Mucosa of descending colon (tissue), 3 donors: ENCODE measurements around the gene NUP35. TPM values are rescaled to one million over a fixed set of nuclear protein-coding genes. Genes with fewer than 3 reads are reported as not detected.
"Not testable (repeated sequence)": the region's sequence is repeated elsewhere in the genome, so short reads cannot be mapped to it uniquely, and the experiment has no call there.

Experiments
- ATAC-seq: fragments of 200-7000 bp; cut with Tn5 transposase; one replicate; pipeline ENCODE4 v1.9.1; 2020; ENCODE audit warnings: mild to moderate bottlenecking, moderate library complexity
- DNase-seq, 3 donors: peaks; one replicate each; pipeline ENCODE4 v3.0.0-alpha.2; 2020
- H3K36me3 ChIP-seq: fragments of 200-600 bp; one replicate; pipeline ENCODE4 v1.8.0; 2021; ENCODE audit warnings: low read depth, mild to moderate bottlenecking
- H3K4me1 ChIP-seq: fragments of 200-600 bp; one replicate; pipeline ENCODE4 v1.8.0; 2021; ENCODE audit warnings: low read depth, mild to moderate bottlenecking
- H3K4me3 ChIP-seq: fragments of 200-600 bp; one replicate; pipeline ENCODE4 v1.8.0; 2021; ENCODE audit warnings: mild to moderate bottlenecking
- H3K9me3 ChIP-seq: fragments of 200-600 bp; one replicate; pipeline ENCODE4 v1.8.0; 2021; ENCODE audit warnings: mild to moderate bottlenecking
- intact Hi-C, 2 donors: fragments of 100-400 bp; cut with DNase I in 1 of 2; cut with micrococcal nuclease in 1 of 2; formaldehyde crosslinking; loops; one replicate each; pipeline versions ENCODE4 v1.11.0 to v1.11.1; 2022; cut with DNase I, micrococcal nuclease
- total RNA-seq, 3 donors: library from RNA; stranded (reverse); fragmentation: NEBNext Ultra II Directional in 2 of 3; extraction: Animal tissue kit (Norgen Biotek cat#: 25700) in 2 of 3; gene quantifications; one replicate each; pipeline versions ENCODE4 v1.2.1 to v1.2.4, GENCODE V29; 2021 to 2023
- TF ChIP-seq, protein P1 (sequence below): fragments of 200-600 bp; IDR thresholded peaks from one replicate; pipeline ENCODE4 v1.8.0; 2022; ENCODE audit warnings: antibody characterized with exemption, mild to moderate bottlenecking
- donor health status: DM: no; HTN: no; CAD: no; lungs with moderate emphysema.
- donor health status: DM: no; HTN: no; CAD: no.
- donor health status: DM: no; HTN: yes; CAD: no.

NUP35 gene
- total RNA-seq, 3 donors from 2014 or later, result 12.2 to 14.9 (median 12.7) TPM

DNA sequence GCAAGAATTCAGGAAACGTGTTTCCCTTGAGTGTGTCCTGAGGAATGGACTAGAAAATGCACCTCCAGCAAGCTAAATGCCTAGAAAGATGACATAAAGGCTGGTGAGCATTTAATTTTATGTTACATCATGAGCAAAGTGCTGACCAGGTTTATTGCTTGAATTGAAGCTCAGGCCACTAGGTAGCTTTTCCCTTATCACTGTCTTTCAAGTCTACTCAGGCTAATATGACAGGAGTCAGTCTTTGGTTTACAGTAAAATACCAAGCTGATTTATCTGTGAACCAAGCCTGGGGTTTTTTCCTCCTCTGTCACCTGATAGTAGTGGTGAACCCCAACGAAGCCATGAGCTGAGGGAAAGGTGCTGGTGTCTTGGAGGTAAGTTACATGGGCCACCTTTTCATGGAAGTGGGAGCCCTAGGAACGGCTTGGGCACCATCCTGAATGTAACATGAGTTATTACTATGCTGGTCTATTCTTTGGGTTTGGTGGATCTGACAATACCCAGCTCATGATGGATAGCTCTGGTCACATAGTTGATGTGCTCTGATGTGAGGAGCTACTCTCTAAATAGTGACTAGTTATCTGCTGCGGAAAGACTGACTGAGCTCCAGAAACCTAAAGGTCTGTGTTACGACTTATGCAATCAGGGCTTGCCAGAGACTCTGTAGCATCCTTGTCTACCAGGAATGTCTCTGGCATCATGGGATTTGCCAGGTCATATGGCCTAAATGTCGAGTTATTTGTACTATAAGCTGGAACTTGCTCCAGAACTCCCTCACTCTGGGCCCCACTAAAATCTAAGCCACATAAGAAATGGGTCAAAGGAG, 39.8 kb downstream of the NUP35 start:
- H3K4me3 ChIP-seq, result no peak overlapping the region
- H3K36me3 ChIP-seq, result no peaks in the 10 kb centered on the region
- TF ChIP-seq, protein P1, sequence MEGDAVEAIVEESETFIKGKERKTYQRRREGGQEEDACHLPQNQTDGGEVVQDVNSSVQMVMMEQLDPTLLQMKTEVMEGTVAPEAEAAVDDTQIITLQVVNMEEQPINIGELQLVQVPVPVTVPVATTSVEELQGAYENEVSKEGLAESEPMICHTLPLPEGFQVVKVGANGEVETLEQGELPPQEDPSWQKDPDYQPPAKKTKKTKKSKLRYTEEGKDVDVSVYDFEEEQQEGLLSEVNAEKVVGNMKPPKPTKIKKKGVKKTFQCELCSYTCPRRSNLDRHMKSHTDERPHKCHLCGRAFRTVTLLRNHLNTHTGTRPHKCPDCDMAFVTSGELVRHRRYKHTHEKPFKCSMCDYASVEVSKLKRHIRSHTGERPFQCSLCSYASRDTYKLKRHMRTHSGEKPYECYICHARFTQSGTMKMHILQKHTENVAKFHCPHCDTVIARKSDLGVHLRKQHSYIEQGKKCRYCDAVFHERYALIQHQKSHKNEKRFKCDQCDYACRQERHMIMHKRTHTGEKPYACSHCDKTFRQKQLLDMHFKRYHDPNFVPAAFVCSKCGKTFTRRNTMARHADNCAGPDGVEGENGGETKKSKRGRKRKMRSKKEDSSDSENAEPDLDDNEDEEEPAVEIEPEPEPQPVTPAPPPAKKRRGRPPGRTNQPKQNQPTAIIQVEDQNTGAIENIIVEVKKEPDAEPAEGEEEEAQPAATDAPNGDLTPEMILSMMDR, result no peak
- DNase-seq (no peak), ATAC-seq (no peak)
- no peaks in the 10 kb centered on the region for H3K9me3 ChIP-seq
- H3K4me1 ChIP-seq, result no peaks in the 10 kb centered on the region
- intact Hi-C loops, result no loop called here

DNA sequence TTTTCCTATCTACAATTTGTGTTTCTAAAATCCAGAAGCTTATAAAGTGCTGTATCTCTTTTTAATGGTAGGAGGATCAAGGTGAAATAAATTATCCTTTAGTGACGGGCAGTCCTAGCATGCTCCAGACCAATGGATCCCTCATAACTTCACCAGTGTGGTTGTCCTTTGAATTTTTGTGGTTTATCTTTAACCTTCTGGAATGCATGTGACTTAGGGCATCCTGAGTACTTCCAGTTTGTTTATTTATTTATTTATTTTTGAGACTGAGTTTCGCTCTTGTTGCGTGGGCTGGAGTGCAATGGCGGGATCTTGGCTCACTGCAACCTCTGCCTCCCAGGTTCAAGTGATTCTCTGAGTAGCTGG, 40.4 kb downstream of the NUP35 start:
- no peak for ATAC-seq
- Histone ChIP-seq H3K36me3 (no peaks in the 10 kb centered on the region), H3K9me3 (no peaks in the 10 kb centered on the region), H3K4me1 (no peaks in the 10 kb centered on the region), H3K4me3 (no peak overlapping the region)
- no peak for DNase-seq
- TF ChIP-seq, protein P1, result no peak
- intact Hi-C loops, result no loop called here

GRCh38 chr2:183166210-183166609, 42.0 kb downstream of the NUP35 start:
- Histone ChIP-seq H3K4me1 (no peaks in the 10 kb centered on the region), H3K36me3 (no peaks in the 10 kb centered on the region), H3K4me3 (no peak overlapping the region), H3K9me3 (no peaks in the 10 kb centered on the region)
- ATAC-seq (no peak), DNase-seq (no peak)
- intact Hi-C loops, result no loop called here
- TF ChIP-seq, protein P1, result no peak

GRCh38 chr2:183166976-183167375, 42.7 kb downstream of the NUP35 start:
- DNase-seq, H3K4me3 ChIP-seq, H3K4me1 ChIP-seq, H3K36me3 ChIP-seq, H3K9me3 ChIP-seq, intact Hi-C loops, ATAC-seq: not testable (repeated sequence)

GRCh38 chr2:183172220-183172887, 48.1 kb downstream of the NUP35 start:
- ATAC-seq (no peak), DNase-seq (no peak)
- TF ChIP-seq, protein P1, result no peak
- Histone ChIP-seq H3K4me3 (no peak overlapping the region), H3K4me1 (no peaks in the 10 kb centered on the region), H3K36me3 (no peaks in the 10 kb centered on the region), H3K9me3 (peaks cover 3% of the 10 kb centered on the region)
- intact Hi-C loops, result no loop called here

DNA sequence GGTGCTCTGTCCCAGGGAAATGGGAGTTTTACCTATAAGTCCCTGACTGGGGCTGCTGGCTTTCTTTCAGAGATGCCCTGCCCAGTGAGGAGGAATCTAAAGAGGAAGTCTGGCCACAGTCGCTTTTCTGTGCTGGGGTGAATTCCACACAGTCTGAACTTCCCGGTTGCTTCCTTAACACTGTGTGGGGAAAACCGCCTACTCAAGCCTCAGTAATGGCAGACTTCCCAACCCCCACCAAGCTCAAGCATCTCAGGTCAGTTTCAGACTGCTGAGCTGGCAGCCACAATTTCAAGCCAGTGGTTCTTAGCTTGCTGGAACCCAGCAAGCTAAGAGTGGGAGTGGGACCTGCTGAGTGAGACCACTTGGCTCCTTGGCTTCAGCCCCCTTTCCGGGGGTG, 54.9 kb downstream of the NUP35 start:
- TF ChIP-seq, protein P1, result no peak
- Histone ChIP-seq H3K9me3 (peaks cover 13% of the 10 kb centered on the region), H3K36me3 (no peaks in the 10 kb centered on the region), H3K4me3 (no peak overlapping the region), H3K4me1 (no peaks in the 10 kb centered on the region)
- intact Hi-C loops, result no loop called here
- no peak for ATAC-seq
- DNase-seq, result no peak
